Peyer's patch (tissue), 4 donors: ENCODE results near the gene MTMR3. TPM values are rescaled to one million over a fixed set of nuclear protein-coding genes. Genes with fewer than 3 reads are reported as not detected.

ENCODE experiments used
- DNase-seq, 3 donors: peaks; one replicate each; pipeline ENCODE4 v3.0.0-alpha.2; 2017 to 2019
- H3K27ac ChIP-seq, 4 donors: fragments of 200-600 bp; sonication (generic); one replicate each; pipeline ENCODE4 v1.5.1; 2016 to 2019
- H3K27me3 ChIP-seq, 2 donors: fragments of 200-600 bp; sonication (generic); one replicate each; pipeline ENCODE4 v1.5.1; 2019
- H3K36me3 ChIP-seq, 3 donors: fragments of 200-600 bp; sonication (generic); one replicate each; pipeline ENCODE4 v1.5.1; 2016 to 2019
- H3K4me1 ChIP-seq, 4 donors: fragments of 200-600 bp; sonication (generic); one replicate each; pipeline ENCODE4 v1.5.1; 2016 to 2019
- H3K4me3 ChIP-seq, 4 donors: fragments of 200-600 bp; sonication (generic); 1 replicate in 3 of 4; 2 replicates in 1 of 4; pipeline ENCODE4 v1.5.1; 2016 to 2019; ENCODE audit warnings: mild to moderate bottlenecking in 1 of 4
- H3K9me3 ChIP-seq, 4 donors: fragments of 200-600 bp; sonication (generic); one replicate each; pipeline ENCODE4 v1.5.1; 2016 to 2019; ENCODE audit warnings: mild to moderate bottlenecking in 1 of 4
- POLR2A ChIP-seq, 2 donors: fragments of 450-650 bp; IDR thresholded peaks; one replicate each; pipeline ENCODE4 v1.5.1; 2017; ENCODE audit warnings: antibody characterized with exemption in 2 of 2, mild to moderate bottlenecking in 2 of 2, moderate library complexity in 2 of 2
- total RNA-seq, 4 donors: library from RNA; depleted of rRNA; stranded (reverse); fragments of >200 nt; gene quantifications; one replicate each; pipeline ENCODE4 v1.1.0, GENCODE V29; 2016
- TF ChIP-seq, protein P1 (sequence below), 6 experiments: fragments of 450-650 bp in 4 of 6; fragments of 200-600 bp in 2 of 6; sonication (generic) in 1 of 6; IDR thresholded peaks; one replicate each; pipeline ENCODE4 v1.5.1; 2017 to 2019; ENCODE audit warnings: antibody characterized with exemption in 6 of 6, mild to moderate bottlenecking in 3 of 6, moderate library complexity in 1 of 6

The MTMR3 gene
- total RNA-seq, 4 donors from 2014 or later: 49.4 to 97.8 (median 84.0) TPM

DNA sequence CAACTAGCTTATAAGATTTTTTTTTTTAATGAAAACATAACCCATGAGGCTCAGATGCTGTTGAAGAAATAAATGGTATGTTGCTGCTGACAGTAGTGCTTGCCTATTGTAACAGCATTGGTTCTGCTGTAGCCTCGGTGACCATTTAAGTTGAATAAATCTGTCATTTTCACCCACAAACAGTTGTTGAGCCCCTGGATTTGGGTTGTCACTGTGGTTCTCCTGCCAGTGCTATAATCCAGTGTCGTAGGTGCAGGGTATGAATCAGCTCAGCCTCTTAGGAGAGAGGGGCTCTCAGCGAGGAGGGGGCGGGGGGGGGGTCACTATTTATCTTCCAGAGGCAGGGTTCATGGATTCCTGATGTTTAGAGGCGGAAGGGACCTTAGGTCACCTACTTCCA lies 147.4 kb downstream of the MTMR3 start:
- no peak for DNase-seq
- Histone ChIP-seq H3K36me3 (peaks cover 0 to 26% (median 0%) of the 10 kb centered on the region in 3 donors), H3K4me3 (no peak overlapping the region), H3K27ac (no peak overlapping the region), H3K27me3 (no peaks in the 10 kb centered on the region), H3K4me1 (peaks cover 0 to 4% (median 0%) of the 10 kb centered on the region in 4 donors), H3K9me3 (no peaks in the 10 kb centered on the region)
- TF ChIP-seq POLR2A (IDR thresholded peaks at IDR 0.05): no peak
- TF ChIP-seq, protein P1, sequence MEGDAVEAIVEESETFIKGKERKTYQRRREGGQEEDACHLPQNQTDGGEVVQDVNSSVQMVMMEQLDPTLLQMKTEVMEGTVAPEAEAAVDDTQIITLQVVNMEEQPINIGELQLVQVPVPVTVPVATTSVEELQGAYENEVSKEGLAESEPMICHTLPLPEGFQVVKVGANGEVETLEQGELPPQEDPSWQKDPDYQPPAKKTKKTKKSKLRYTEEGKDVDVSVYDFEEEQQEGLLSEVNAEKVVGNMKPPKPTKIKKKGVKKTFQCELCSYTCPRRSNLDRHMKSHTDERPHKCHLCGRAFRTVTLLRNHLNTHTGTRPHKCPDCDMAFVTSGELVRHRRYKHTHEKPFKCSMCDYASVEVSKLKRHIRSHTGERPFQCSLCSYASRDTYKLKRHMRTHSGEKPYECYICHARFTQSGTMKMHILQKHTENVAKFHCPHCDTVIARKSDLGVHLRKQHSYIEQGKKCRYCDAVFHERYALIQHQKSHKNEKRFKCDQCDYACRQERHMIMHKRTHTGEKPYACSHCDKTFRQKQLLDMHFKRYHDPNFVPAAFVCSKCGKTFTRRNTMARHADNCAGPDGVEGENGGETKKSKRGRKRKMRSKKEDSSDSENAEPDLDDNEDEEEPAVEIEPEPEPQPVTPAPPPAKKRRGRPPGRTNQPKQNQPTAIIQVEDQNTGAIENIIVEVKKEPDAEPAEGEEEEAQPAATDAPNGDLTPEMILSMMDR (IDR thresholded peaks at IDR 0.05): no peak

DNA sequence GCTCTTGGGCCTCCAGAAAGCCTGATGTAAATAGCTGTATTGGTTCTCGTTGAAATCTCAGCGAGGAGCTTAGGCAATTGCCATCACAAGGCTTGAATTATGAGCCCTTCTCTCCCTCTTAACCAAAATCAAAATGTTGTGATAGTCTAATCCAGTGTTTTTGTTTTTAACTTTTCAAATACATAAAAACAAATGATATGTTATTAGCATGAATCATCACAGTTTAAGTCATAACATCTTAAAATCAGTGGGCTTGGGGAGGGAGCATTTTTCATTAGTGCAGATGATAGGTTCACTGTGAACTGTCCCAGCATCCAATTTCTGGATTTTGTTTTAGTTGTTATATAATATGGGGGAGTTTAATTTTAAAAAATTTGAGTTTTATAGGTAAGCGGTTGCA lies 148.4 kb downstream of the MTMR3 start:
- no peaks in the 10 kb centered on the region for H3K27me3 ChIP-seq
- no peaks in the 10 kb centered on the region for H3K9me3 ChIP-seq
- peaks cover 0 to 16% (median 0%) of the 10 kb centered on the region in 3 donors for H3K36me3 ChIP-seq
- H3K4me1 ChIP-seq: peaks cover 0 to 4% (median 0%) of the 10 kb centered on the region in 4 donors
- H3K27ac ChIP-seq: no peak overlapping the region
- H3K4me3 ChIP-seq: no peak overlapping the region
- TF ChIP-seq POLR2A (IDR thresholded peaks at IDR 0.05): no peak
- TF ChIP-seq, protein P1 (IDR thresholded peaks at IDR 0.05): no peak
- DNase-seq: no peak

DNA sequence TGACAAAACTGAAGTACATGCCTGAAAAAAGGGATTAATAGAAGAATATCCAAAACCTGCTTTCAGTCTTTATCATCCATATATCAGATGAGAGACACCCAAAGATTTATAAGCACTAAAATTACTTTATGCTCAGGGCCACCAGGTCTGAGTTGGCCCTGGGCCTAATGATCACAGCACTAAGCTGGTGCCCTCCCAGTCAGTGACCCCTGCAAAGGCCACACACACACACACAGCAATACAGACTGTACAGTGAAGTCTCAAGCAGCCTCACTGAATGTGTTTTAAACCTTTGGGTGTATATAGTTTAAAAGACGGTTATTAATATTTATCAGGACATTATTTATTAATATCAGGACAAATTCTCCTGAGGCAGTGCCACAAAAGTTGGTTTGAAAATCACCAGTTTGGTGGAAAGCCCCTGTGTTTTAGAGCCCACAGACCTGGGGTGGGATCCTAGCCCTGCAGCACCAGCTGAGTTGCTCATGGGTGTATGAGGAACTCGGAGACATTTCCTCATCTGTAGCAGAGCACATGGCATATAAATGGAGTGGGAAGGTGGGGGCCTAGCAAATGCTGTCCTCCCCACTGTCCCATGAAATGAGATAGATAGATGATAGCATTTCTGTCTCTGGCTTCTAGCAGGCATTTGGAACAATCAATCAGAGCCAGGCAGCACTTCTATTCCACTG lies 148.9 kb downstream of the MTMR3 start:
- H3K4me3 ChIP-seq: no peak overlapping the region

DNA sequence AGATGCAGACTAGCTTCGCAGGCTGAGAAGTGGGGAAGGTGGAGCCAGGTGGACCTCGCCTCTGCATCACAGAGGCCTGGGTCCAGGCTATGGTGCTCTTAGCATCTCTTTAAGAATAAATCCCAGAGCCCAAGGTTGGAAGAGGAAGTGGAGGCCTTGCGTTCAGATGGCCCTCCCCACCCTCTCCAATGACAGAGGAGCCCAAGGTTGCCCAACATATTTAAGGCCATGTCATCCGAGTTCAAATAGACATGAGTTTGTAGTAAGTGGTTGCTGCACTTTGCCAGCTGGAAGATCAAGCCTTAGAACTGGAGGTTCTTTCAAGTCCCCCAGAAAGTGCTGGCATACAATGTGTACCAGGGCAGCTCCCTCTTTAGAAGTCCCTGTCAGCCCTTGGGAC lies 150.2 kb downstream of the MTMR3 start:
- Histone ChIP-seq H3K9me3 (no peaks in the 10 kb centered on the region), H3K27me3 (no peaks in the 10 kb centered on the region), H3K4me1 (no peaks in the 10 kb centered on the region), H3K4me3 (no peak overlapping the region), H3K27ac (no peak overlapping the region), H3K36me3 (peaks cover 0 to 7% (median 0%) of the 10 kb centered on the region in 3 donors)
- no peak for TF ChIP-seq POLR2A (IDR thresholded peaks at IDR 0.05)
- TF ChIP-seq, protein P1 (IDR thresholded peaks at IDR 0.05): no peak
- DNase-seq: no peak

More for the DNA sequence above, 148.9 kb downstream of the MTMR3 start:
- Histone ChIP-seq H3K9me3 (no peaks in the 10 kb centered on the region), H3K27ac (no peak overlapping the region), H3K36me3 (peaks cover 0 to 11% (median 0%) of the 10 kb centered on the region in 3 donors), H3K27me3 (no peaks in the 10 kb centered on the region), H3K4me1 (peaks cover 0 to 2% (median 0%) of the 10 kb centered on the region in 4 donors)
- no peak for DNase-seq
- TF ChIP-seq, protein P1 (IDR thresholded peaks at IDR 0.05): no peak
- TF ChIP-seq POLR2A (IDR thresholded peaks at IDR 0.05): no peak

DNA sequence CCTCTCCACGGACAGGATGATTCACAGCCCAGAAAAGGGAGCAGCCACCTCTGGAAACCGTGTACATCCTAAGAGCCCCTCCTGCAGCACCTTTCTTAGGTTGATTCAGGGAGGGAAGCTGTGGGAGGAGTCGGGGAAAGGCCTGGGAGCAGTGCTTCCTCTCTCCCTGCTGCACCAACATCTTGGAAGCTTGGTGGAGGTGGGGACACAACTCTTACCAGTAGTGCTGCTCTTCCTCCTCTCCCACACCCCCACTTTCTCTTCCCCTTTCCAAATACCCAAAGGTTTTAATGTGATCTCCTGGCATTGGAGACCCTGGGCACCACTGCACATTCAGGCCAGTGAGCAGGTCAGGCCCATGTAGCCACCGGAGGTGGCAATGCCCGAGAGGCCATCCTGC lies 150.9 kb downstream of the MTMR3 start:
- H3K4me3 ChIP-seq: no peak overlapping the region
- H3K4me1 ChIP-seq: no peaks in the 10 kb centered on the region
- H3K27me3 ChIP-seq: no peaks in the 10 kb centered on the region
- DNase-seq: no peak
- H3K9me3 ChIP-seq: no peaks in the 10 kb centered on the region
- no peaks in the 10 kb centered on the region for H3K36me3 ChIP-seq
- H3K27ac ChIP-seq: no peak overlapping the region
- TF ChIP-seq POLR2A (IDR thresholded peaks at IDR 0.05): no peak
- TF ChIP-seq, protein P1 (IDR thresholded peaks at IDR 0.05): no peak
